Osteocyte (in vitro differentiated cells): ENCODE data around the gene MYBPC1. TPM values are rescaled to one million over a fixed set of nuclear protein-coding genes. Genes with fewer than 3 reads are reported as not detected.
"Not testable (repeated sequence)": the region's sequence is repeated elsewhere in the genome, so short reads cannot be mapped to it uniquely, and the experiment has no call there.

Experiments used
- DNase-seq: peaks from one replicate; pipeline ENCODE4 v3.0.0; 2021; ENCODE audit warnings: mixed read lengths; ENCODE audit not compliant: unreplicated experiment; ENCODE audit errors: extremely low spot score
- H3K27ac Mint-ChIP-seq: one replicate; pipeline ENCODE4 v1.8.0; 2021; ENCODE audit warnings: mild to moderate bottlenecking, mixed read lengths; ENCODE audit not compliant: unreplicated experiment
- H3K27me3 Mint-ChIP-seq: one replicate; pipeline ENCODE4 v1.8.0; 2021; ENCODE audit warnings: mixed read lengths; ENCODE audit not compliant: unreplicated experiment
- H3K36me3 Mint-ChIP-seq: one replicate; pipeline ENCODE4 v1.8.0; 2021; ENCODE audit warnings: mixed read lengths; ENCODE audit not compliant: unreplicated experiment
- H3K4me1 Mint-ChIP-seq: one replicate; pipeline ENCODE4 v1.8.0; 2021; ENCODE audit warnings: mixed read lengths; ENCODE audit not compliant: unreplicated experiment
- H3K4me3 Mint-ChIP-seq: one replicate; pipeline ENCODE4 v1.8.0; 2021; ENCODE audit warnings: mild to moderate bottlenecking, moderate library complexity, mixed read lengths; ENCODE audit not compliant: unreplicated experiment
- H3K9me3 Mint-ChIP-seq: one replicate; pipeline ENCODE4 v1.8.0; 2021; ENCODE audit warnings: mixed read lengths; ENCODE audit not compliant: unreplicated experiment
- total RNA-seq: library from RNA; stranded (reverse); gene quantifications from 2 replicates; pipeline ENCODE4 v1.2.1, GENCODE V29; 2021
- TF ChIP-seq, protein P1 (sequence below): fragments of 200-600 bp; sonication (generic); IDR thresholded peaks from 2 replicates; pipeline ENCODE4 v1.5.0; 2021; ENCODE audit warnings: antibody characterized with exemption, mild to moderate bottlenecking, moderate library complexity

Gene MYBPC1
- total RNA-seq, 1 donor from 2014 or later = not detected

DNA sequence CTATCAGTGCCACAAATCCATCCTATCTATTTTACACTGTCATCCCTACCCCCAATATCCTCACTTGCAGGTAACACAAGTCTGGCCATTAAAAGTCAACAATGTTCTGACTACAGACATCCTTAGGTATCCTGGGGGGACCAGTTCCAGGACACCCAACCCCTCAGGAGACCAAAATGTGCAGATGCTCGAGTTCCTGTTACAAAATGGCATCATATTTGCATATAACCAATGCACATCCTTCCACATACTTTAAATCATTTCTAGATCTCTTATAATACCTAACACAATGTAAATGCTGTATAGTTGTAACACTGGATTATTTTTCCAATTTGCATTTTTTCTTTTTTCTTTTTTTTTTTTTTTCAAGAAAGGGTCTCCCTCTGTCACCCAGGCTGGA lies 137.5 kb downstream of the MYBPC1 start:
- DNase-seq = no peak
- Mint-ChIP-seq H3K4me1 (no peaks in the 10 kb centered on the region), H3K27me3 (no peaks in the 10 kb centered on the region), H3K27ac (no peak overlapping the region), H3K36me3 (peaks cover 7% of the 10 kb centered on the region), H3K4me3 (no peak overlapping the region), H3K9me3 (no peaks in the 10 kb centered on the region)
- TF ChIP-seq, protein P1, sequence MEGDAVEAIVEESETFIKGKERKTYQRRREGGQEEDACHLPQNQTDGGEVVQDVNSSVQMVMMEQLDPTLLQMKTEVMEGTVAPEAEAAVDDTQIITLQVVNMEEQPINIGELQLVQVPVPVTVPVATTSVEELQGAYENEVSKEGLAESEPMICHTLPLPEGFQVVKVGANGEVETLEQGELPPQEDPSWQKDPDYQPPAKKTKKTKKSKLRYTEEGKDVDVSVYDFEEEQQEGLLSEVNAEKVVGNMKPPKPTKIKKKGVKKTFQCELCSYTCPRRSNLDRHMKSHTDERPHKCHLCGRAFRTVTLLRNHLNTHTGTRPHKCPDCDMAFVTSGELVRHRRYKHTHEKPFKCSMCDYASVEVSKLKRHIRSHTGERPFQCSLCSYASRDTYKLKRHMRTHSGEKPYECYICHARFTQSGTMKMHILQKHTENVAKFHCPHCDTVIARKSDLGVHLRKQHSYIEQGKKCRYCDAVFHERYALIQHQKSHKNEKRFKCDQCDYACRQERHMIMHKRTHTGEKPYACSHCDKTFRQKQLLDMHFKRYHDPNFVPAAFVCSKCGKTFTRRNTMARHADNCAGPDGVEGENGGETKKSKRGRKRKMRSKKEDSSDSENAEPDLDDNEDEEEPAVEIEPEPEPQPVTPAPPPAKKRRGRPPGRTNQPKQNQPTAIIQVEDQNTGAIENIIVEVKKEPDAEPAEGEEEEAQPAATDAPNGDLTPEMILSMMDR = no peak

DNA sequence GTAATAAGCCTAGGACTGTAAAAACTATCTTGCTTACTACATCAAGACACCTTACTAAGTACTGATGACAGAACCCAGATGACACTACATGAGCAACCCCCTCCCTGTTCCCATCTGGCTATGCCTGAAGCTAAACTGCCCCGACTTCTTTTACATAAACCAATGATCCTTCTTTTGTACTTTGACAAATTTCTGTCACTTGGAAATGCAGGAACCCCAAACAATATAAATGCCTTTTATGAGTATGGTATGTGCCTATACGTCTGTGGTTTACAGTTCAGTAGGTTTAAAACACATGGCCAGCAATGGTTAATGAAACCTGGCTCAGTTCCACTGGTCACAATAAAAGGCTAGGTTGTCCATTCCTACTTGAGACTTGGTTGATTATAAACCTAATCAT lies 138.4 kb downstream of the MYBPC1 start:
- H3K9me3 Mint-ChIP-seq = no peaks in the 10 kb centered on the region
- H3K36me3 Mint-ChIP-seq = peaks cover 10% of the 10 kb centered on the region
- H3K27ac Mint-ChIP-seq = no peak overlapping the region
- no peak for DNase-seq
- no peaks in the 10 kb centered on the region for H3K27me3 Mint-ChIP-seq
- TF ChIP-seq, protein P1 = no peak
- H3K4me1 Mint-ChIP-seq = no peaks in the 10 kb centered on the region
- H3K4me3 Mint-ChIP-seq = no peak overlapping the region

DNA sequence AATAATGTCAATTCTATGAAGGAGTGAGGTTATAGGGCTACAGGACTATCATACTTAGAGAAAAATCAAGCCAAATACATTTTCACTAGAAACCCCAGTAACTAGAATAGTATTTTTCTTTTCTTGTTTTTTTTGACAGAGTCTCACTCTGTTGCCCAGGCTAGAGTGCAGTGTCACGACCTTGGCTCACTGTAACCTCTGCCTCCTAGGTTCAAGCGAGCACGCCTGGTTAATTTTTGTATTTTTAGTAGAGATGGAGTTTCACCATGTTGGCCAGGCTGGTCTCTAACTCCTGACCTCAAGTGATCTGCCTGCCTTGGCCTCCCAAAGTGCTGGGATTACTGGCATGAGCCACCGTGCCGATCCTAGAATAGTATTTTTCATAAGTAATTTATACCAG lies 139.7 kb downstream of the MYBPC1 start:
- H3K4me1 Mint-ChIP-seq, DNase-seq, H3K9me3 Mint-ChIP-seq, H3K4me3 Mint-ChIP-seq, H3K27ac Mint-ChIP-seq, H3K27me3 Mint-ChIP-seq: not testable (repeated sequence)
- H3K36me3 Mint-ChIP-seq = peaks cover 13% of the 10 kb centered on the region

Other genes starting within 250 kb of the MYBPC1 start
- 109 and 112 TPM in 2 replicates for gene ARL1, start 187.2 kb upstream of the MYBPC1 start, total RNA-seq
- gene SPIC, start 119.6 kb upstream of the MYBPC1 start, total RNA-seq = not detected in 2 replicates
- gene CHPT1, start 102.7 kb downstream of the MYBPC1 start, total RNA-seq = 26.2 and 26.7 TPM in 2 replicates
- not detected in 2 replicates for gene SYCP3, start 144.5 kb downstream of the MYBPC1 start, total RNA-seq
- 25.8 and 26.8 TPM in 2 replicates for gene GNPTAB, start 236.0 kb downstream of the MYBPC1 start, total RNA-seq